Astrocyte of the cerebellum (primary cell): ENCODE results near the gene UBN2.

Experiments used
- DNase-seq: peaks from one replicate; pipeline ENCODE4 v3.0.0-alpha.2; 2011; ENCODE audit warnings: low read depth
- H3K4me3 ChIP-seq: 2 replicates; pipeline ENCODE4 v1.5.1; 2011; ENCODE audit warnings: mild to moderate bottlenecking, low read depth, low read length, moderate library complexity
- in situ Hi-C: cut with HindIII; loops from 2 replicates; pipeline ENCODE4 v1.10.0; 2017; ENCODE audit warnings: low sequenced_read_pairs
- TF ChIP-seq, protein P1 (sequence below): IDR thresholded peaks from 2 replicates; pipeline ENCODE4 v1.5.1; 2012; ENCODE audit warnings: low read length, low read depth, moderate library complexity, mild to moderate bottlenecking; ENCODE audit errors: missing control alignments

The UBN2 gene

DNA sequence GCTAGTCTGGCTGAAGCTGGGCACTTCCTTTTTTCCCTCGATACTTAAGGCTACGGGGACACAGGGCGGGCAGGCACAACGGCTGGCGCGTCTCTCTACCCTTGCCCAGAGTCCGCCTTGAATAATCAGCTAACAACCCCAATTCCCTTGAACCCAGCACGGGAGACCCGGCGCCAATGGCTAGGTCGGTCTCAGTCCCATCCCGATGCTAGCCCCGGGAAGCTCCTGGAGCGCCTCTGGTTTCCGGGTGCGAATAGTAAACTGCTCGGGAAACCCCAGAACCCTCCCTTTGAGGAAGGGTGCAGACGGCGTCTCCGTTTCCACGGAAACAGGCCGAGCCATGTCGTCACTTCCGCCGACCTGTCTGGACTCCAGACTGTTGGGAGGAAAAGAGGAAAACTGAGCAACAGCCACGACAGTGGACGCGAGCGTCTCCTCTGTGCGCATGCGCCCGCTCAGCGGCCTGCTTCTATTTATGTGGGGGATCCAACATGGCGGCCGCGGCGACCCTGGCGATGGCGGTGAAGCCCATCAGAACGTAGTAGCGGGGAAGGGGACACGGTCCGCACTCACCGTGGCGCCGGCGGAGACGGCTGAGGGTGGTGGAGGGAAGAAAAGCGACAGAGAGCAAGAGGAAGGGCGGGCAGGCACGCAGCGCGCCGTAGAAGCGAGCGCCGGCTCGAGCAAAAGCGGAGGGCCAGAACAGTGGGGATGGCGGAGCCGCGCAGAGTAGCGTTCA, at the start of gene UBN2:
TSS of gene UBN2 (plus strand) at position 464 of the 739 bp plus-strand sequence. CDS start at position 712, 248 bp downstream.
- TF ChIP-seq, protein P1, sequence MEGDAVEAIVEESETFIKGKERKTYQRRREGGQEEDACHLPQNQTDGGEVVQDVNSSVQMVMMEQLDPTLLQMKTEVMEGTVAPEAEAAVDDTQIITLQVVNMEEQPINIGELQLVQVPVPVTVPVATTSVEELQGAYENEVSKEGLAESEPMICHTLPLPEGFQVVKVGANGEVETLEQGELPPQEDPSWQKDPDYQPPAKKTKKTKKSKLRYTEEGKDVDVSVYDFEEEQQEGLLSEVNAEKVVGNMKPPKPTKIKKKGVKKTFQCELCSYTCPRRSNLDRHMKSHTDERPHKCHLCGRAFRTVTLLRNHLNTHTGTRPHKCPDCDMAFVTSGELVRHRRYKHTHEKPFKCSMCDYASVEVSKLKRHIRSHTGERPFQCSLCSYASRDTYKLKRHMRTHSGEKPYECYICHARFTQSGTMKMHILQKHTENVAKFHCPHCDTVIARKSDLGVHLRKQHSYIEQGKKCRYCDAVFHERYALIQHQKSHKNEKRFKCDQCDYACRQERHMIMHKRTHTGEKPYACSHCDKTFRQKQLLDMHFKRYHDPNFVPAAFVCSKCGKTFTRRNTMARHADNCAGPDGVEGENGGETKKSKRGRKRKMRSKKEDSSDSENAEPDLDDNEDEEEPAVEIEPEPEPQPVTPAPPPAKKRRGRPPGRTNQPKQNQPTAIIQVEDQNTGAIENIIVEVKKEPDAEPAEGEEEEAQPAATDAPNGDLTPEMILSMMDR: no peak
- H3K4me3 ChIP-seq: peak within 1 kb of the TSS; percentile 90
- in situ Hi-C loops: no loop called here
- DNase-seq: peak; percentile 96

DNA sequence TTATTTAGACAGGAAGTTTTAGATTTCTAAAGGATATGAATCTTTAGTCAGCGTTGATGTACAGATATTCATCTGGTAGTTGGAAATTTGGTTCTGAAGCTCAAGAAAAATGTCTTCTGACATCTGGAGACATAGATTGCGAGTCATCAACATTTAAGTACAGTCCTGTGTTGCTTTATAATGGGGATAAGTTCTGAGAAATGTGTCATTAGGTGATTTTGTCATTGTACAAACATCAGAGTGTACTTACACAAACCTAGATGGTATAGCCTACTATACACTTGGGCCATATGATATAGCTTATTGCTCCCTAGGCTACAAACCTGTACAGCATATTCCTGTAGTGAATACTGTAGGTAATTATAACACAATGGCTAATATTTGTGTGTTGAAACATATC, 49.6 kb upstream of the UBN2 start:
- in situ Hi-C loops: no loop called here
- H3K4me3 ChIP-seq: no peak overlapping the region
- no peak for DNase-seq
- TF ChIP-seq, protein P1: no peak

DNA sequence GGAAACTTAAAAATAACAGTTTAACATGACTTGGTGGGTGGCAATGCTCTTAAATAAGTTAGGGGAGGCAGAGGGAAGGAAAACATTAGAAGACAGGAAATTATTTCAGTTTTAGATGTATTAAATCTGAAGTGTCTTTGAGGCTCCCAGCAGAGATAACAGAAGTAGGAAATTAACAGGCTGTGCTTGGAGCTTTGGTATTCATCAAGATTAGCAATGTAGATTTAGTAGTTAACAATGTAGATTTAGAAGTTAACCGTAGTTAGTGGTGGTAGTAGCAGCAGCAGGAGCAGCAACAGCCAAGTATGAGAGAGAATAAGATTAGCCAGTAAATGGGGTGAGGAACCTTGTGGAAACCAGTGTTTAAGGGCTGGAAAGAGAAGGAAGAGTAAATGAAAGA, 48.7 kb upstream of the UBN2 start:
- TF ChIP-seq, protein P1: no peak
- in situ Hi-C loops: no loop called here
- no peak overlapping the region for H3K4me3 ChIP-seq
- DNase-seq: no peak

DNA sequence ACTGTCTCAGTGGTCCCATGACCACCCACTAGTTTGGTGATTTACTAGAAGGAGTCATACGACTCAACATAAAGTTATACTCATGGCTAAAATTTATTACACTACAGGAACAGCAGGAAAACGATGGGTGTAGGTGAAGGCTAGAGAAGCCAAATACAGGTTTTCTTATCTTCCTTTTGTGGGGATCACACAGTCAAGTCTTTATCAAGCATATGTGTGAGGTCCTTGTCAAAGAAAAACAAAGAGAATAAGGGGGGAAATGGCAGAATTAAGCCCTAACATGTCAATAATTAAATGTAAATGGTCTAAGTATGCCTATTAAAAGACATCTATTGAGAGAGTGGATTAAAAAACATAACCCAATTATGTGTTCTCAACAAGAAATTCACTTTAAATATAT, 47.8 kb upstream of the UBN2 start:
- in situ Hi-C loops: no loop called here
- no peak overlapping the region for H3K4me3 ChIP-seq
- TF ChIP-seq, protein P1: no peak
- DNase-seq: no peak

DNA sequence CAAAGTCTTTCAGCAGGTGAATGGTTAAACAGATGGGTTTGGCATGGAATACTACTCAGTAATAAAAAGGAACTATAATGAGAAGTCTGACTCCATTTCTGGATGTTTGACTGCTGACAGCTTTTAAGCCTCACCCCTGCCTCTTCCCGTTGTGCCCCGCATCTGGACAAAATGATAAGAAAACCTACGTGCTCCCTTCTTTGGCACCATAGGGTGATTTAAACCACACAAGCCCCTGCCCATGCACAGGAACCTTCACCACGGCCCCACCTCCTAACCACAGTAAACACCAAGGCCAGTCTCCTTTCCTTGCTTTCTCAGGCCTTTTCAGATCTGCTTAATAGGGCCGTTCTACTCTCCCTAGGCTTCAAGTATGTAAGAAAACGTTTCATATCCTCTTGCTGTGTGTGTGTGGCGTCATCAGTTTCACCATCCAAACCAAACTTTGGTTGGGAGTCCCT, 47.1 kb upstream of the UBN2 start:
- no peak overlapping the region for H3K4me3 ChIP-seq
- TF ChIP-seq, protein P1: no peak
- in situ Hi-C loops: no loop called here
- DNase-seq: no peak

DNA sequence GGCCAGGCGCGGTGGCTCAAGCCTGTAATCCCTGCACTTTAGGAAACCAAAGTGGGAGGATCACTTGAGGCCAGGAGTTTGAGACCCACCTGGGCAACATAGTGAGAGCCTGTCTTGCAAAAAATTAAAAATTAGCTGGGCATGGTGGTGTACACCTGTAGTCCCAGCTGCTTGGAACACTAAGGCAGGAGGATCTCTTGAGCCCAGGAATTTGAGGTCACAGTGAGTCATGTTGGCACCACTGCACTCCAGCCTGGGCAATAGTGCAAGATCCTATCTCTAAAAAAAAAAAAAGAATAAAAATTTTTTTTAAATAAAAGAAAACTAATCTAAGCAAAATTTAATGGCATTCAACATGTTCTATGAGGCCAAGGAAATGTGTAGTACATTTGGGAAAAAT, 44.9 kb upstream of the UBN2 start:
- in situ Hi-C loops: no loop called here

More for the DNA sequence above, 44.9 kb upstream of the UBN2 start:
- TF ChIP-seq, protein P1: no peak
- DNase-seq: no peak
- no peak overlapping the region for H3K4me3 ChIP-seq
